HT1080 (cell line): ENCODE results near the gene KRT85. TPM values are rescaled to one million over a fixed set of nuclear protein-coding genes. Genes with fewer than 3 reads are reported as not detected.

Experiments used
- DNase-seq: peaks from one replicate; pipeline ENCODE4 v3.0.0-alpha.2; 2015; ENCODE audit warnings: low read depth
- total RNA-seq: library from RNA; depleted of rRNA; stranded (reverse); fragments of >200 nt; shearing (Covaris generic); gene quantifications from 2 replicates; pipeline ENCODE4 v1.2.3, GENCODE V29; 2014

Gene KRT85
- total RNA-seq, 1 experiment from 2014 or later, result not detected

- DNase-seq, result no peak
Observed at GRCh38 chr12:52369211-52369610, 1.9 kb upstream of the KRT85 start.

- no peak for DNase-seq
Observed at GRCh38 chr12:52368508-52368907, 1.2 kb upstream of the KRT85 start.

GRCh38 chr12:52367876-52368275 lies 595 bp upstream of the KRT85 start:
- DNase-seq, result no peak

- DNase-seq, result no peak
Observed at GRCh38 chr12:52364901-52365489, 2.3 kb downstream of the KRT85 start.

GRCh38 chr12:52364061-52364460 lies 3.2 kb downstream of the KRT85 start:
- DNase-seq, result no peak

- no peak for DNase-seq
Observed at GRCh38 chr12:52363111-52363679, 4.1 kb downstream of the KRT85 start.

GRCh38 chr12:52362118-52362726 lies 5.1 kb downstream of the KRT85 start:
- DNase-seq, result no peak

GRCh38 chr12:52361553-52361952 lies 5.7 kb downstream of the KRT85 start:
- no peak for DNase-seq

- no peak for DNase-seq
Observed at GRCh38 chr12:52360663-52361271, 6.5 kb downstream of the KRT85 start.

- DNase-seq, result no peak
Observed at GRCh38 chr12:52360106-52360662, 7.1 kb downstream of the KRT85 start.

- no peak for DNase-seq
Observed at GRCh38 chr12:52359621-52360061, 7.6 kb downstream of the KRT85 start.

GRCh38 chr12:52358575-52359350 lies 8.5 kb downstream of the KRT85 start:
- peak; percentile 75 for DNase-seq

GRCh38 chr12:52356762-52357580 lies 10.3 kb downstream of the KRT85 start:
- DNase-seq, result no peak

- no peak for DNase-seq
Observed at GRCh38 chr12:52356031-52356761, 11.1 kb downstream of the KRT85 start.

GRCh38 chr12:52355176-52355575 lies 12.1 kb downstream of the KRT85 start:
- DNase-seq, result no peak

GRCh38 chr12:52354200-52354599 lies 13.1 kb downstream of the KRT85 start:
- no peak for DNase-seq

- DNase-seq, result no peak
Observed at GRCh38 chr12:52353766-52354165, 13.5 kb downstream of the KRT85 start.

- DNase-seq, result no peak
Observed at GRCh38 chr12:52352951-52353350, 14.3 kb downstream of the KRT85 start.

- no peak for DNase-seq
Observed at GRCh38 chr12:52351196-52352059, 15.9 kb downstream of the KRT85 start.
